Measurements from ENCODE around the gene NXT1. TPM values are rescaled to one million over a fixed set of nuclear protein-coding genes. Genes with fewer than 3 reads are reported as not detected.

The NXT1 gene
- total RNA-seq, 1 donor from 2014 or later: 34.4 TPM

GRCh38 chr20:23360531-23360930, 9.9 kb downstream of the NXT1 start:
- no peak for DNase-seq (ENCODE audit: low spot score)

GRCh38 chr20:23361119-23361475, 10.5 kb downstream of the NXT1 start:
- DNase-seq (ENCODE audit: low spot score): no peak

DNA sequence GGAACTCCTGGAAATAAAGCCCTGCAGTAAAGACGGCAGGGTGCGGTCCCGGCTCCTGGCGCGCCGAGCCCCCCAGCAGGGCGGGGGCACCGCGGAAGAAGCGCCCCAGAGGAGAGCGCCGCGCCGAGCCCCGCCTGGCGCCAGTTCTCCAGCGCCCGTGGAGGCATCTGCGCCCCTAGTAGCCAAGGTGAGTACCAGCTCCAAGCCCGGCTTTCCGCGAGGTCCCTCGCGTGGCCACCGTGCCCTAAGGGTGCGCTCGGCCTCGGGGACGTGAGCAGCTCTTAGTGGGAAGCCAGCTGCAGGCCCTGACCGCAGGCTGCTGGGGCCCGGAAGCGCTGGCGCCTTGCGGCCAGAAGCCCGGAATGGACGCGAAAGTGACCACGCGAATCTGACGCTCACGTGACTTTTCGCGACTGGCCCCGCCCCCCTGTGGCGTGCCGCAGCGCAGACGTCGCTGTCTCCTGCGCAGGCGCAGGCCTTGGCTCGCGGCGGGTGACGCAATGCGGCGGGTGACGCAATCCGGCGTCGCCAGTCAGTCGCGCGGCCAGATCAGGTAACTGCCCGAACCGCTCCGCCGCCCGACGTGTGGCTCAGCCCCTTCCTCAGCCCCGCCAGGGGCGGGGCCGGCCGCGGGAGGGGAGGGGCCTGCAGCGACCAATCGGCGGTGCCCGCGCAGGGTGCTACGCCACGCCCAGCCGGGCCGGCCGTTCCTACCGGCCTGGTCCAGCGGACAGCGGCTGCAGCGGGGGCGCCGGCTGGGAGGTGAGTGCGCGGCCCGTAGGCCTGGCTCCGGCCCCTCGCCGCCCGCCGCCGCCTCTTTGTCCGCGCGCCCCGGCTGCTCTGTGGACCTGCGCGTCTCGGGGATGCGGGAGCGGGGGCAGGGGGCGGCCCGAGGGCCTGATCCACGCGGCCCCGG, 11.1 kb downstream of the NXT1 start, which contains the start of gene GZF1:
Gene GZF1, plus strand, starts transcription at position 707 of the 916 bp plus-strand sequence. CDS start 2,202 bp downstream, outside the sequence.
- peak; percentile 99 for DNase-seq (ENCODE audit: low spot score)

- peak; percentile 40 for DNase-seq (ENCODE audit: low spot score)
Measured at GRCh38 chr20:23362392-23363256, 12.0 kb downstream of the NXT1 start.

GRCh38 chr20:23363257-23363649, 12.7 kb downstream of the NXT1 start:
- no peak for DNase-seq (ENCODE audit: low spot score)

GRCh38 chr20:23365390-23366165, 15.0 kb downstream of the NXT1 start:
- no peak for DNase-seq (ENCODE audit: low spot score)

DNA sequence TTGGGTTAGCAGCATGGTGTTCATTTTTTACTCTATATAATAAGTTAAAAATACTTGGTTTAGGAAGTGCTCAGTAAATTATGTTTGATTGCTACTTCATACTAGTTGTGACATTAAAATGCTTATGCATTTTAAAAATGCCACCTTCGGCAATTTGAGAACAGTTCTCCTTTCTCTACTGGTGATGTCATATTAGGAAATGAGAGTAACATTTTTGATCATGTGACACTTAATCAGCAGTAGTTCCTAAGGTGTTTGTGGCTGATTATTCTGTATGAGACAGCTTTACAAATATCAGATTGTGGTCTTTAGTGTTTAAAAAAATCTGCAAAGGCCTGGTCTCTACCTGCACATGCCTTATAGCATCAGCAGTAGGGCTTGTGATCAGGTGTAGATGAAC, 15.8 kb downstream of the NXT1 start:
- DNase-seq (ENCODE audit: low spot score): no peak

- DNase-seq (ENCODE audit: low spot score): no peak
Measured at GRCh38 chr20:23367770-23368169, 17.2 kb downstream of the NXT1 start.

DNA sequence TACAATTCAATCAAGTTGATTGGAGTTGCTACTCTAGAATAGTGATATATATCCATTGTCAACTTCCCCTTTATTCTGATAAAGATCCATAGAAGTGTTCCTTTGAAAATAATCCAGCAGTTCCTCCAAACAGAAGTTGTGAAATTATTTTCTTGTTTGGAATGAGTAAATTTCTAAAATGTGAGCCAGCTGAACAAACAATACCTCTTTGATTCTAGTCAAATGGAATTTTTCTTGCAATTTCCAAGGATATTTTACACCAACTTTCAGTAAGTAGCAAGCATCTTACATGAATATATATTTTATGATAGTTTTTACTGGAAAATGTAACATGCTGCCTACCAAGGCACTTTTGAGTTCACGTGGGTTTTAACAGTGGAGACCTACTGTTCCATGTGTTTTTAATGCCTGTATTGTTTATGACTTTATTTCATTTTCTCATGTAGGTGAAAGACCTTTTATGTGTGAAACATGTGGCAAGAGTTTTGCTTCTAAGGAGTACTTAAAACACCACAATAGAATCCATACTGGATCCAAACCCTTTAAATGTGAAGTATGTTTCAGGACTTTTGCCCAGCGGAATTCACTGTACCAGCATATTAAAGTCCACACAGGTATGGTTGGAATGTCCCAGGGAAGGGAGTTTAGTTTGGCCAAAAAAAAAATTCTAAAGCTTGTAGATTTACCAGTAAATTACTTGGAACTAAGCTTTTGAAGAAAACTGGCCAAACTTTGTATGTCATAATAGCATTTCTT, 17.9 kb downstream of the NXT1 start:
- no peak for DNase-seq (ENCODE audit: low spot score)

DNA sequence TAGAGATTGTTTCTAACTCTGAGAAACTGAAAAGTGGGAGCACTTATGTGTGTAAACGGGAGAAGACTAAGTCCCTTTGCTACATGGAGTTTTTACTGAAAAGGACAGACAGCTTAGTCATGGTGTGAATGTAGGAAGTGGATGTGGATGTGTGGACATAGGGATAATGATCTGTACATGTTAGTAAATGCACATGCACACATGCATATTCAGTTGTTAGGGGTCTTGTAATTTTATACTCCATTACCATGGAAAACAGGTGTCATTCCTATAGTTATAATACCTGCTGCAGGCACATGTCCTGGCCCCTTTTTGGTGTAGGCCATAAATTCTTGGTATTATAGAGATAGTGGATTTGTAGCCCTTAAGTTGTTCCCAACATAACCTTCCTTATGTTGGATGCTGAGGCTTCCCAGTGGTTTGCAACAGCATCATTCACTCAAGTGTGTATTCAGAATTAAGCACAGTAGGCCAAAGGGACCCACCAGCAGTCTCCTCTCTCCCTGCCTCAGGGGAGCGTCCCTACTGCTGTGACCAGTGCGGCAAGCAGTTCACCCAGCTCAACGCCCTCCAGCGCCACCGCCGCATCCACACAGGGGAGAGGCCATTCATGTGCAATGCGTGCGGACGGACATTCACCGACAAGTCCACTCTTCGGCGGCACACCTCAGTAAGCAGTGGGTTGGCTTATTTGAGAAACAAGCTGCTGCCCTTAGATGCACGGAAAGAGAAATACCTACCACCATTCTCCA, 18.7 kb downstream of the NXT1 start:
- no peak for DNase-seq (ENCODE audit: low spot score)

GRCh38 chr20:23370274-23370673, 19.7 kb downstream of the NXT1 start:
- DNase-seq (ENCODE audit: low spot score): no peak

GRCh38 chr20:23370873-23371272, 20.3 kb downstream of the NXT1 start:
- no peak for DNase-seq (ENCODE audit: low spot score)

DNA sequence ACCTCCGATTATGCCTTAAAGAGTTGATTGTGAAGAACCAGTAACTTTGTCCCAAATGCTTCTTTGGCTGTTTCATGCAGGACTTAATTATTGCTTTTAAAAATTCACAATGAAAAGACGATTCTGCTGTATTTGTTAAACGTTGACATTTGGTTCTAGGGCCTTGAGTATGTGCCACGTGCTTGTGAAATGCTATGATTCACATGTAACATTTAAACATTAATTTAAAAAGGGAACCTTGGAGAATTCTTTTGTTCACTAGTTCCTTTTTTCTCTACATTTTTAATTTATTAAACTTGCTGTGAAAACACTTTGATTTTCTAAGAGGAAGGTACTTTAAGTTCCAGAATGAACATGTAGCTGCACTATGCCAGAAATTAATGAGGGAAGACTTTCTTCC, 20.9 kb downstream of the NXT1 start:
- no peak for DNase-seq (ENCODE audit: low spot score)

DNA sequence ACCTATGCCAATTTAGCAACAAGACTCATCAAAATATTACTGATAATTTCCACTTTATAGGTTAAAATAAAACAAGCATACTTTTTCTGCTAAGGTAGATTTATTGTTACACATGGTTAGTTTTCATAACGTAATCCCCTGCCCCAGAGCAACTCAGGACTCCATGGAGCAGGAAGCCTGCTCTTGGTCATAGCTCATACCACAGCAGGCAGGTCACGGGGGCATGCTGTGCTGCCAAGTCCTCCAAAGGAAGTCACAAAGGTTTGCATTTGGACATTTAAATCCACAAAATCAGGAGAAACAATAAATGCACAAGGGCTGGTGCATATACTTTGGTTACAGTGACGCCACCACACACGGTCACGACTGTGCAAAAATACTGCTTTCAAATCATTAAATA, 23.9 kb downstream of the NXT1 start:
- no peak for DNase-seq (ENCODE audit: low spot score)

DNA sequence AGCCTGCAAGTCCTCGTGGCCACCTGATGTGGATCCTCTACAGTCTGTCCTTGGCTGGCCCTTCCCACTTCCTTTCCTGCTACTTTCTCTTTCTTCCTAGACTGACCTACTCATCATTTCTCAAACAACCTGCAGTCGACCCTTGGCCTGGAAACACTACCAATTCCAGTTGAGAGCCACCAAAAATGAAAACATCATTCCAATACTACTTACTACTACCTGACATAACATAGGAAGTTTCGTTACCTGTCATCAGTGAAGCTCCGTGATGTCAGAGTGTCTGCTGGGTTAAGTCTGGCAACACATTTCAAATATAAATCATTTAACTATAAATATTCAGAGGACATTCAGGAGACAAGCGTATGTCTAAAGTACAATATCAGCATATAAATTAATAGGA, 25.2 kb downstream of the NXT1 start:
- DNase-seq (ENCODE audit: low spot score): no peak

GRCh38 chr20:23379772-23380171, 29.2 kb downstream of the NXT1 start:
- DNase-seq (ENCODE audit: low spot score): no peak

- DNase-seq (ENCODE audit: low spot score): no peak
Measured at GRCh38 chr20:23381876-23382275, 31.3 kb downstream of the NXT1 start.

- no peak for DNase-seq (ENCODE audit: low spot score)
Measured at GRCh38 chr20:23386304-23387117, 35.9 kb downstream of the NXT1 start.

DNA sequence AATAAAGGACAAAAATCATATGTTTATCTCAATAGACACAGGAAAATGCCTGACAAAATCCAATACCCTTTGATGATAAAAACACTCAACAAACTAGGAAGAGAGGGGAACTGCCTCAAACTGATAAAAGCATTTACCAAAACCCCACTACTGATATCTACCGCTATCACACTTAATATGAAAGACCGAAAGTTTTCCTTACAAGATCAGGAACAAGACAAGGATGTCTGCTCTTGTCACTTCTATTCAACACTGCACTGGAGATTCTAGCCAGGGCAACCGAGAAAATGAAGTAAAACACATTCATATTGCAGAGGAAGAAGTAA, 36.5 kb downstream of the NXT1 start:
- DNase-seq (ENCODE audit: low spot score): no peak

Data from umbilical cord (tissue), 2 donors.